Astrocyte (in vitro differentiated cells and primary cell): Measurements from ENCODE around the gene GMDS. TPM values are rescaled to one million over a fixed set of nuclear protein-coding genes. Genes with fewer than 3 reads are reported as not detected.

ENCODE experiments used
- DNase-seq: peaks from one replicate; pipeline ENCODE4 v3.0.0-alpha.2; 2010; ENCODE audit warnings: low read depth
- FAIRE-seq: peaks from 2 replicates; lab custom pipeline; 2011; peaks lifted over from hg19 to GRCh38; lab: Jason Lieb, UNC
- H2AFZ ChIP-seq: 2 replicates; pipeline ENCODE4 v1.6.0; 2012; ENCODE audit warnings: low read depth, low read length, inconsistent platforms
- H3K27ac ChIP-seq: 2 replicates; pipeline ENCODE4 v1.5.1; 2011; ENCODE audit warnings: low read depth, low read length, inconsistent platforms
- H3K27me3 ChIP-seq: 2 replicates; pipeline ENCODE4 v1.6.0; 2011; ENCODE audit warnings: low read length, inconsistent platforms; ENCODE audit not compliant: insufficient read depth
- H3K36me3 ChIP-seq: 2 replicates; pipeline ENCODE4 v1.5.1; 2011; ENCODE audit warnings: low read length, inconsistent platforms; ENCODE audit not compliant: insufficient read depth
- H3K4me1 ChIP-seq: 2 replicates; pipeline ENCODE4 v1.5.1; 2011; ENCODE audit warnings: low read length, inconsistent platforms; ENCODE audit not compliant: insufficient read depth
- H3K4me2 ChIP-seq: 2 replicates; pipeline ENCODE4 v1.6.0; 2012; ENCODE audit warnings: low read length, inconsistent platforms
- H3K4me3 ChIP-seq: 2 replicates; pipeline ENCODE4 v1.5.1; 2011; ENCODE audit warnings: low read depth, mild to moderate bottlenecking, low read length, inconsistent platforms; ENCODE audit not compliant: insufficient read depth
- H3K79me2 ChIP-seq: 2 replicates; pipeline ENCODE4 v1.6.0; 2012; ENCODE audit warnings: mild to moderate bottlenecking, low read length, inconsistent platforms; ENCODE audit not compliant: insufficient read depth
- H3K9ac ChIP-seq: 2 replicates; pipeline ENCODE4 v1.6.0; 2012; ENCODE audit warnings: mild to moderate bottlenecking, low read length, inconsistent platforms
- H3K9me3 ChIP-seq: 2 replicates; pipeline ENCODE4 v1.5.1; 2012; ENCODE audit warnings: low read depth, mild to moderate bottlenecking, low read length, inconsistent platforms; ENCODE audit not compliant: insufficient read depth
- H4K20me1 ChIP-seq: 2 replicates; pipeline ENCODE4 v1.6.0; 2012; ENCODE audit warnings: low read length, inconsistent platforms; ENCODE audit not compliant: insufficient read depth
- H3K27ac Mint-ChIP-seq: one replicate; pipeline ENCODE4 v1.8.0; 2021; ENCODE audit warnings: mild to moderate bottlenecking, mixed read lengths; ENCODE audit not compliant: unreplicated experiment
- H3K27me3 Mint-ChIP-seq: one replicate; pipeline ENCODE4 v1.8.0; 2021; ENCODE audit warnings: low read depth, mixed read lengths; ENCODE audit not compliant: unreplicated experiment
- H3K36me3 Mint-ChIP-seq: one replicate; pipeline ENCODE4 v1.8.0; 2021; ENCODE audit warnings: low read depth, mixed read lengths; ENCODE audit not compliant: unreplicated experiment
- H3K4me1 Mint-ChIP-seq: one replicate; pipeline ENCODE4 v1.8.0; 2021; ENCODE audit warnings: low read depth, mixed read lengths; ENCODE audit not compliant: unreplicated experiment
- H3K4me3 Mint-ChIP-seq: one replicate; pipeline ENCODE4 v1.8.0; 2021; ENCODE audit warnings: mild to moderate bottlenecking, moderate library complexity, mixed read lengths; ENCODE audit not compliant: unreplicated experiment
- H3K9me3 Mint-ChIP-seq: one replicate; pipeline ENCODE4 v1.8.0; 2021; ENCODE audit warnings: mild to moderate bottlenecking, mixed read lengths; ENCODE audit not compliant: unreplicated experiment
- CTCF ChIP-seq: IDR thresholded peaks from 2 replicates; pipeline ENCODE4 v1.5.1; 2011; ENCODE audit warnings: low read depth, mild to moderate bottlenecking, inconsistent platforms, low read length, moderate library complexity; ENCODE audit not compliant: insufficient read depth
- EZH2 ChIP-seq: IDR thresholded peaks from 2 replicates; pipeline ENCODE4 v1.6.1; 2012; ENCODE audit warnings: mild to moderate bottlenecking, low read length, inconsistent platforms; ENCODE audit not compliant: insufficient read depth
- total RNA-seq: library from RNA; stranded (reverse); gene quantifications from 2 replicates; pipeline ENCODE4 v1.2.1, GENCODE V29; 2021

The GMDS gene
- total RNA-seq, 1 donor from 2014 or later, result 9.4 TPM

GRCh38 chr6:1615151-1615852 is 630.1 kb downstream of the GMDS start:
- H3K4me1 Mint-ChIP-seq, result peaks cover 7% of the 10 kb centered on the region
- Histone ChIP-seq H3K9ac (peak overlapping the region; percentile 80), H3K9me3 (no peaks in the 10 kb centered on the region), H3K4me3 (peak overlapping the region; percentile 37), H3K4me2 (peak overlapping the region; percentile 84), H3K4me1 (peaks cover 12% of the 10 kb centered on the region), H3K79me2 (peaks cover 37% of the 10 kb centered on the region), H3K27ac (peak overlapping the region; percentile 33), H3K36me3 (no peaks in the 10 kb centered on the region), H2AFZ (peak overlapping the region; percentile 63), H4K20me1 (peaks cover 18% of the 10 kb centered on the region), H3K27me3 (peaks cover 34% of the 10 kb centered on the region)
- H3K36me3 Mint-ChIP-seq, result peaks cover 2% of the 10 kb centered on the region
- H3K27ac Mint-ChIP-seq, result no peak overlapping the region
- no peak overlapping the region for H3K4me3 Mint-ChIP-seq
- H3K9me3 Mint-ChIP-seq, result peaks cover 8% of the 10 kb centered on the region
- TF ChIP-seq EZH2 (peak; percentile 4), CTCF (no peak)
- FAIRE-seq, result no peak
- no peak for DNase-seq
- peaks cover 46% of the 10 kb centered on the region for H3K27me3 Mint-ChIP-seq

- peaks cover 46% of the 10 kb centered on the region for H3K27me3 Mint-ChIP-seq
- TF ChIP-seq EZH2, result peak; percentile 61
- TF ChIP-seq CTCF, result no peak
Observed at GRCh38 chr6:1614448-1615150, 630.8 kb downstream of the GMDS start.

More at GRCh38 chr6:1614448-1615150, 630.8 kb downstream of the GMDS start:
- Histone ChIP-seq H3K79me2 (peaks cover 37% of the 10 kb centered on the region), H3K9ac (peak overlapping the region; percentile 80), H3K9me3 (no peaks in the 10 kb centered on the region), H3K27ac (peak overlapping the region; percentile 73), H3K36me3 (no peaks in the 10 kb centered on the region), H4K20me1 (peaks cover 18% of the 10 kb centered on the region), H3K27me3 (peaks cover 28% of the 10 kb centered on the region), H3K4me1 (peaks cover 11% of the 10 kb centered on the region), H3K4me3 (peak overlapping the region; percentile 70), H2AFZ (peak overlapping the region; percentile 63), H3K4me2 (peak overlapping the region; percentile 84)
- Mint-ChIP-seq H3K4me1 (peaks cover 7% of the 10 kb centered on the region), H3K9me3 (peaks cover 8% of the 10 kb centered on the region), H3K36me3 (peaks cover 2% of the 10 kb centered on the region), H3K4me3 (no peak overlapping the region), H3K27ac (no peak overlapping the region)
- FAIRE-seq (no peak), DNase-seq (no peak)
